PC-9 (cell line): ENCODE data around the gene TBL1XR1.

Experiments used
- CTCF ChIP-seq: fragments of 200-600 bp; sonication (generic); conservative IDR thresholded peaks from 2 replicates; pipeline ENCODE4 v1.6.1; 2017; ENCODE audit warnings: mixed run types, antibody characterized with exemption, mild to moderate bottlenecking, moderate library complexity
- EZH2 ChIP-seq: fragments of 200-600 bp; sonication (generic); IDR thresholded peaks from 2 replicates; pipeline ENCODE4 v1.8.0; 2017; ENCODE audit warnings: antibody characterized with exemption, low read depth

DNA sequence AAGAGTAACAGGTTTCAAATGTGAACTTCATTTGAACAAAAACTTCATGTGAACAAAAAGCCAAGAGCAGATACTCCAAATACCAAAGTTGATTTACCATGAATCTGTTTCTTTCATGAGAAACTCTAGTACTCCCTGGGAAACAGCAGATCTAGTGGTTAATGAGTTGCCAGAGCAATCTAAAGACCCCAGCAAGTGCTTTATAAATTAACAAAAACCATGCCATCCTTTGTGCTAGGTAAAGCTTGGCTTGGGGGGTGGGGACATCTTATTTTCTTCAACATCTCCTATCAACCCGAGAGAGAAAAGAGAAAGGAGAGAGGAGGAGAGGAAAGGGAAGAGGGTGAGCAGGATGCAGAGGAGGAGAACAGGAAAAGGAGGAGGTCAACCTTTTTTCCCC lies 100.7 kb downstream of the TBL1XR1 start:
- TF ChIP-seq CTCF (no peak), EZH2 (no peak)
